HCT116 (cell line): Measurements from ENCODE around the gene PAX8. TPM values are rescaled to one million over a fixed set of nuclear protein-coding genes. Genes with fewer than 3 reads are reported as not detected.

Experiments
- ATAC-seq: fragments of 200-7000 bp; cut with Tn5 transposase; 2 replicates; pipeline ENCODE4 v1.9.1; 2020; ENCODE audit warnings: mild to moderate bottlenecking, moderate library complexity
- BruUV-seq: library from RNA; stranded (reverse); fragments of 400-500 nt; replicated peaks from 2 replicates; lab custom pipeline; 2021; lab: Mats Ljungman, UMichigan
- CTCF ChIA-PET: fragments of 300-600 bp; sonication (Branson Sonifier 250); formaldehyde crosslinking; loops from one replicate; lab custom pipeline; 2021; ENCODE audit warnings: antibody characterized with exemption; lab: Charles Lee
- POLR2A ChIA-PET: fragments of 300-600, 350-600 bp; sonication (Branson Sonifier 250); formaldehyde crosslinking; loops from one replicate; lab custom pipeline; 2021; ENCODE audit warnings: antibody characterized with exemption; lab: Charles Lee
- RAD21 ChIA-PET, 2 experiments: fragments of 300-600 bp; sonication (Branson Sonifier 250); formaldehyde crosslinking; loops; one replicate each; lab custom pipeline; 2023; ENCODE audit warnings: low total read pairs in 2 of 2; ENCODE audit not compliant: uncharacterized antibody in 2 of 2, unreplicated experiment in 2 of 2, low non-redundant PET in 1 of 2; lab: Charles Lee
- DNase-seq: peaks from one replicate; pipeline ENCODE4 v3.0.0-alpha.2; 2010; ENCODE audit warnings: low read depth, low spot score
- H2AFZ ChIP-seq: fragments of 200-600 bp; shearing (Covaris generic), sonication (generic); 2 replicates; pipeline ENCODE4 v1.6.1; 2017; ENCODE audit warnings: low read depth, mixed run types, mixed read lengths, antibody characterized with exemption, low read length; ENCODE audit not compliant: poor library complexity, severe bottlenecking
- H3K27ac ChIP-seq: 2 replicates; pipeline ENCODE4 v1.5.1; 2012; ENCODE audit warnings: low read depth, low read length
- H3K27me3 ChIP-seq: fragments of 200-600 bp; sonication (generic); 2 replicates; pipeline ENCODE4 v1.6.1; 2016; ENCODE audit warnings: mixed run types, low read length, mixed read lengths; ENCODE audit not compliant: insufficient read depth
- H3K36me3 ChIP-seq, 2 experiments: fragments of 200-500 bp in 1 of 2; fragments of 200-600 bp in 1 of 2; sonication (Bioruptor generic) in 1 of 2; sonication (generic) in 1 of 2; 2 replicates each; pipeline versions ENCODE4 v1.5.1 to v1.6.1; 2014 to 2016; ENCODE audit warnings: low read length in 2 of 2, inconsistent platforms in 1 of 2, mixed read lengths in 1 of 2, mixed run types in 1 of 2; ENCODE audit not compliant: insufficient read depth in 2 of 2, control insufficient read depth in 1 of 2
- H3K4me1 ChIP-seq, 2 experiments: fragments of 200-600 bp in 1 of 2; sonication (generic) in 1 of 2; 2 replicates each; pipeline versions ENCODE4 v1.5.1 to v1.6.1; 2012 to 2017; ENCODE audit warnings: low read length in 2 of 2, inconsistent platforms in 1 of 2, mild to moderate bottlenecking in 1 of 2, mixed read lengths in 1 of 2, mixed run types in 1 of 2, moderate library complexity in 1 of 2; ENCODE audit not compliant: insufficient read depth in 2 of 2, control insufficient read depth in 1 of 2
- H3K4me2 ChIP-seq: fragments of 200-600 bp; sonication (generic); 2 replicates; pipeline ENCODE4 v1.6.1; 2017; ENCODE audit warnings: mixed run types, low read length, mixed read lengths
- H3K4me3 ChIP-seq, 2 experiments: fragments of 200-600 bp in 1 of 2; sonication (generic) in 1 of 2; replicated peaks in 1 of 2; 2 replicates each; pipeline ENCODE4 v1.5.1; 2011 to 2016; ENCODE audit warnings: low read length in 2 of 2, control low read depth in 1 of 2, low read depth in 1 of 2, mild to moderate bottlenecking in 1 of 2, mixed read lengths in 1 of 2, mixed run types in 1 of 2
- H3K79me2 ChIP-seq: fragments of 200-600 bp; sonication (generic); 2 replicates; pipeline ENCODE4 v1.6.1; 2017; ENCODE audit warnings: mild to moderate bottlenecking, mixed run types, low read length, moderate library complexity, mixed read lengths; ENCODE audit not compliant: insufficient read depth
- H3K9ac ChIP-seq: fragments of 200-600 bp; sonication (generic); 2 replicates; pipeline ENCODE4 v1.6.1; 2016; ENCODE audit warnings: low read length, mixed read lengths
- H3K9me2 ChIP-seq: fragments of 200-600 bp; sonication (generic), shearing (Covaris generic); 2 replicates; pipeline ENCODE4 v1.6.1; 2017; ENCODE audit warnings: mixed run types, mild to moderate bottlenecking, moderate library complexity; ENCODE audit not compliant: insufficient read depth
- H3K9me3 ChIP-seq, 2 experiments: fragments of 200-500 bp in 1 of 2; fragments of 200-600 bp in 1 of 2; sonication (Bioruptor generic) in 1 of 2; sonication (generic) in 1 of 2; 2 replicates each; pipeline ENCODE4 v1.6.1; 2014 to 2017; ENCODE audit warnings: low read length in 2 of 2, mixed read lengths in 2 of 2, inconsistent platforms in 1 of 2, low read depth in 1 of 2, mild to moderate bottlenecking in 1 of 2, mixed run types in 1 of 2, moderate library complexity in 1 of 2; ENCODE audit not compliant: control insufficient read depth in 1 of 2, insufficient read depth in 1 of 2
- H4K20me1 ChIP-seq: fragments of 200-600 bp; sonication (generic), shearing (Covaris generic); 2 replicates; pipeline ENCODE4 v1.6.1; 2017; ENCODE audit warnings: mixed run types, mild to moderate bottlenecking, moderate library complexity; ENCODE audit not compliant: insufficient read depth
- CBX3 ChIP-seq: IDR thresholded peaks from 2 replicates; pipeline ENCODE4 v1.6.1; 2012; ENCODE audit warnings: low read depth
- EGR1 ChIP-seq: IDR thresholded peaks from 2 replicates; pipeline ENCODE4 v1.6.1; 2012; ENCODE audit warnings: low read depth
- ELF1 ChIP-seq: IDR thresholded peaks from 2 replicates; pipeline ENCODE4 v1.6.1; 2012; ENCODE audit warnings: low read depth, borderline replicate concordance
- EZH2 ChIP-seq: fragments of 200-600 bp; sonication (generic); IDR thresholded peaks from 2 replicates; pipeline ENCODE4 v1.6.1; 2017; ENCODE audit warnings: antibody characterized with exemption, mixed run types
- EZH2phosphoT487 ChIP-seq: fragments of 200-600 bp; IDR thresholded peaks from 2 replicates; pipeline ENCODE4 v1.6.1; 2018; ENCODE audit warnings: antibody characterized with exemption, borderline replicate concordance
- JUND ChIP-seq: IDR thresholded peaks from 2 replicates; pipeline ENCODE4 v1.6.1; 2012
- POLR2A ChIP-seq: IDR thresholded peaks from 2 replicates; pipeline ENCODE4 v1.7.0; 2011; ENCODE audit warnings: borderline replicate concordance; ENCODE audit not compliant: insufficient read depth, insufficient read length; ENCODE audit errors: extremely low read depth
- POLR2AphosphoS5 ChIP-seq: IDR thresholded peaks from 2 replicates; pipeline ENCODE4 v1.6.1; 2011; ENCODE audit warnings: mild to moderate bottlenecking, low read depth, low read length, moderate library complexity
- RAD21 ChIP-seq: IDR thresholded peaks from 2 replicates; pipeline ENCODE4 v1.6.1; 2012; ENCODE audit warnings: low read depth, mild to moderate bottlenecking
- SP1 ChIP-seq: IDR thresholded peaks from 2 replicates; pipeline ENCODE4 v1.6.1; 2012; ENCODE audit warnings: low read depth
- SRF ChIP-seq: IDR thresholded peaks from 2 replicates; pipeline ENCODE4 v1.6.1; 2012; ENCODE audit warnings: low read depth
- TCF7L2 ChIP-seq: IDR thresholded peaks from 2 replicates; pipeline ENCODE4 v1.7.0; 2011; ENCODE audit warnings: borderline replicate concordance, inconsistent platforms; ENCODE audit not compliant: insufficient read depth, insufficient read length; ENCODE audit errors: extremely low read depth
- YY1 ChIP-seq: IDR thresholded peaks from 2 replicates; pipeline ENCODE4 v1.6.1; 2011; ENCODE audit warnings: low read length, low read depth, moderate library complexity, mild to moderate bottlenecking; ENCODE audit not compliant: insufficient replicate concordance; ENCODE audit errors: extremely low read depth
- ZFX ChIP-seq: fragments of 450-650 bp; IDR thresholded peaks from 2 replicates; pipeline ENCODE4 v1.6.1; 2017
- ZNF274 ChIP-seq: fragments of 200-500 bp; sonication (Bioruptor generic); IDR thresholded peaks from 2 replicates; pipeline ENCODE4 v1.6.1; 2014; ENCODE audit warnings: mild to moderate bottlenecking, low read depth, low read length, inconsistent platforms
- intact Hi-C: fragments of 100-400 bp; cut with micrococcal nuclease; formaldehyde crosslinking; loops from 2 replicates; pipeline ENCODE4 v1.10.0; 2022
- total RNA-seq: library from RNA; stranded (reverse); gene quantifications from one replicate; pipeline ENCODE4 v1.2.1, GENCODE V29; 2021; ENCODE audit not compliant: unreplicated experiment
- TF ChIP-seq, protein P1 (sequence below), 3 experiments: fragments of 200-600 bp in 1 of 3; sonication (generic) in 1 of 3; IDR thresholded peaks in 2 of 3; conservative IDR thresholded peaks in 1 of 3; 2 replicates each; pipeline ENCODE4 v1.5.1; 2012 to 2017; ENCODE audit warnings: low read depth in 2 of 3, low read length in 2 of 3, antibody characterized with exemption in 1 of 3, borderline replicate concordance in 1 of 3, control low read depth in 1 of 3, mild to moderate bottlenecking in 1 of 3, mixed read lengths in 1 of 3, mixed run types in 1 of 3, moderate library complexity in 1 of 3; ENCODE audit not compliant: insufficient read depth in 1 of 3
- TF ChIP-seq, protein P2 (sequence below): IDR thresholded peaks from 2 replicates; pipeline ENCODE4 v1.6.1; 2012
- TF ChIP-seq, protein P3 (sequence below): IDR thresholded peaks from 2 replicates; pipeline ENCODE4 v1.6.1; 2012; ENCODE audit warnings: low read depth
- TF ChIP-seq, protein P4 (sequence below): IDR thresholded peaks from 2 replicates; pipeline ENCODE4 v1.6.1; 2011; ENCODE audit warnings: mild to moderate bottlenecking, low read length, moderate library complexity; ENCODE audit not compliant: insufficient replicate concordance; ENCODE audit errors: extremely low read depth
- TF ChIP-seq, protein P5 (sequence below): IDR thresholded peaks from 2 replicates; pipeline ENCODE4 v1.6.1; 2012

The PAX8 gene
- total RNA-seq, 1 experiment from 2014 or later, result 4.4 TPM

DNA sequence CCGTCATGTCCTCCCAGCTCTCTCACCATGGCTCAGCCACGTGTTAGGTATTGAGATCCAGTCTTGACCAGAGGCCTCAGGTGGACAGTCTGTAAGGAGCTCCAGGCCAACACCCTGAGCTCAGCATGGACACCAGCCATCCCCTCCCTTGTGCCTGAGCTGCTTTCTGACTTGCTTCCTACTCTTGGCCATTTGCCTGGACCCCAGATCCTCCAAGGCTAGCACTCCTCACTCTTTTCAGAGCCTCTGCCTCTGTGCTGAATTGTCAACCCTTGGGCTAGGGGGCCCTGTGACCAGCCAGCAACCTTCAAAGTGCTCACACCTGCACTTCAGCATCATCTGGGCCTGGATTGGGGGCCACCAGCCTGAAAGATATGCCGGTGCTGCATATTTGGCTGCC lies 46.6 kb downstream of the PAX8 start:
- ATAC-seq, result no peak
- H3K9ac ChIP-seq, result no peak overlapping the region
- ChIA-PET CTCF (interaction anchor here (0.9 to 1.2 kb wide), 3 partner anchors 28 to 94 kb away, joined by 3 to 4 read pairs (median 3); no protein-coding TSS in a partner anchor), RAD21 (no interaction called here), POLR2A (interaction anchor here (0.9 to 1.4 kb wide), 2 partner anchors 9 to 12 kb away, joined by 3 read pairs; no protein-coding TSS in a partner anchor)
- H4K20me1 ChIP-seq, result no peaks in the 10 kb centered on the region
- intact Hi-C loops, result no loop called here
- H3K9me2 ChIP-seq, result no peaks in the 10 kb centered on the region
- H3K27me3 ChIP-seq, result no peaks in the 10 kb centered on the region
- peaks cover 17 to 25% of the 10 kb centered on the region in 2 experiments for H3K4me1 ChIP-seq
- H3K4me2 ChIP-seq, result no peak overlapping the region
- H2AFZ ChIP-seq, result no peak overlapping the region
- no peaks in the 10 kb centered on the region for H3K9me3 ChIP-seq
- no peak for DNase-seq
- peaks cover 1 to 5% of the 10 kb centered on the region in 2 experiments; a peak in 3 of 4 replicates for H3K36me3 ChIP-seq
- no peak overlapping the region for H3K4me3 ChIP-seq
- TF ChIP-seq EZH2phosphoT487 (no peak), SP1 (no peak), SRF (no peak), ZFX (no peak), EZH2 (no peak), CBX3 (no peak), YY1 (no peak), POLR2AphosphoS5 (no peak), JUND (no peak), TCF7L2 (no peak), EGR1 (no peak), POLR2A (no peak), RAD21 (no peak), ZNF274 (no peak), ELF1 (no peak)
- TF ChIP-seq, protein P1, sequence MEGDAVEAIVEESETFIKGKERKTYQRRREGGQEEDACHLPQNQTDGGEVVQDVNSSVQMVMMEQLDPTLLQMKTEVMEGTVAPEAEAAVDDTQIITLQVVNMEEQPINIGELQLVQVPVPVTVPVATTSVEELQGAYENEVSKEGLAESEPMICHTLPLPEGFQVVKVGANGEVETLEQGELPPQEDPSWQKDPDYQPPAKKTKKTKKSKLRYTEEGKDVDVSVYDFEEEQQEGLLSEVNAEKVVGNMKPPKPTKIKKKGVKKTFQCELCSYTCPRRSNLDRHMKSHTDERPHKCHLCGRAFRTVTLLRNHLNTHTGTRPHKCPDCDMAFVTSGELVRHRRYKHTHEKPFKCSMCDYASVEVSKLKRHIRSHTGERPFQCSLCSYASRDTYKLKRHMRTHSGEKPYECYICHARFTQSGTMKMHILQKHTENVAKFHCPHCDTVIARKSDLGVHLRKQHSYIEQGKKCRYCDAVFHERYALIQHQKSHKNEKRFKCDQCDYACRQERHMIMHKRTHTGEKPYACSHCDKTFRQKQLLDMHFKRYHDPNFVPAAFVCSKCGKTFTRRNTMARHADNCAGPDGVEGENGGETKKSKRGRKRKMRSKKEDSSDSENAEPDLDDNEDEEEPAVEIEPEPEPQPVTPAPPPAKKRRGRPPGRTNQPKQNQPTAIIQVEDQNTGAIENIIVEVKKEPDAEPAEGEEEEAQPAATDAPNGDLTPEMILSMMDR (IDR thresholded peaks at IDR 0.05 in 2 of 3, conservative IDR thresholded peaks at IDR 0.05 in 1 of 3; ENCODE audit: borderline replicate concordance in 1 of 3, insufficient read depth in 1 of 3, low read depth in 2 of 3, low read length in 2 of 3), result no peak
- TF ChIP-seq, protein P2, sequence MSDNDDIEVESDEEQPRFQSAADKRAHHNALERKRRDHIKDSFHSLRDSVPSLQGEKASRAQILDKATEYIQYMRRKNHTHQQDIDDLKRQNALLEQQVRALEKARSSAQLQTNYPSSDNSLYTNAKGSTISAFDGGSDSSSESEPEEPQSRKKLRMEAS, result no peak
- TF ChIP-seq, protein P3, sequence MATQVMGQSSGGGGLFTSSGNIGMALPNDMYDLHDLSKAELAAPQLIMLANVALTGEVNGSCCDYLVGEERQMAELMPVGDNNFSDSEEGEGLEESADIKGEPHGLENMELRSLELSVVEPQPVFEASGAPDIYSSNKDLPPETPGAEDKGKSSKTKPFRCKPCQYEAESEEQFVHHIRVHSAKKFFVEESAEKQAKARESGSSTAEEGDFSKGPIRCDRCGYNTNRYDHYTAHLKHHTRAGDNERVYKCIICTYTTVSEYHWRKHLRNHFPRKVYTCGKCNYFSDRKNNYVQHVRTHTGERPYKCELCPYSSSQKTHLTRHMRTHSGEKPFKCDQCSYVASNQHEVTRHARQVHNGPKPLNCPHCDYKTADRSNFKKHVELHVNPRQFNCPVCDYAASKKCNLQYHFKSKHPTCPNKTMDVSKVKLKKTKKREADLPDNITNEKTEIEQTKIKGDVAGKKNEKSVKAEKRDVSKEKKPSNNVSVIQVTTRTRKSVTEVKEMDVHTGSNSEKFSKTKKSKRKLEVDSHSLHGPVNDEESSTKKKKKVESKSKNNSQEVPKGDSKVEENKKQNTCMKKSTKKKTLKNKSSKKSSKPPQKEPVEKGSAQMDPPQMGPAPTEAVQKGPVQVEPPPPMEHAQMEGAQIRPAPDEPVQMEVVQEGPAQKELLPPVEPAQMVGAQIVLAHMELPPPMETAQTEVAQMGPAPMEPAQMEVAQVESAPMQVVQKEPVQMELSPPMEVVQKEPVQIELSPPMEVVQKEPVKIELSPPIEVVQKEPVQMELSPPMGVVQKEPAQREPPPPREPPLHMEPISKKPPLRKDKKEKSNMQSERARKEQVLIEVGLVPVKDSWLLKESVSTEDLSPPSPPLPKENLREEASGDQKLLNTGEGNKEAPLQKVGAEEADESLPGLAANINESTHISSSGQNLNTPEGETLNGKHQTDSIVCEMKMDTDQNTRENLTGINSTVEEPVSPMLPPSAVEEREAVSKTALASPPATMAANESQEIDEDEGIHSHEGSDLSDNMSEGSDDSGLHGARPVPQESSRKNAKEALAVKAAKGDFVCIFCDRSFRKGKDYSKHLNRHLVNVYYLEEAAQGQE, result no peak
- TF ChIP-seq, protein P4, sequence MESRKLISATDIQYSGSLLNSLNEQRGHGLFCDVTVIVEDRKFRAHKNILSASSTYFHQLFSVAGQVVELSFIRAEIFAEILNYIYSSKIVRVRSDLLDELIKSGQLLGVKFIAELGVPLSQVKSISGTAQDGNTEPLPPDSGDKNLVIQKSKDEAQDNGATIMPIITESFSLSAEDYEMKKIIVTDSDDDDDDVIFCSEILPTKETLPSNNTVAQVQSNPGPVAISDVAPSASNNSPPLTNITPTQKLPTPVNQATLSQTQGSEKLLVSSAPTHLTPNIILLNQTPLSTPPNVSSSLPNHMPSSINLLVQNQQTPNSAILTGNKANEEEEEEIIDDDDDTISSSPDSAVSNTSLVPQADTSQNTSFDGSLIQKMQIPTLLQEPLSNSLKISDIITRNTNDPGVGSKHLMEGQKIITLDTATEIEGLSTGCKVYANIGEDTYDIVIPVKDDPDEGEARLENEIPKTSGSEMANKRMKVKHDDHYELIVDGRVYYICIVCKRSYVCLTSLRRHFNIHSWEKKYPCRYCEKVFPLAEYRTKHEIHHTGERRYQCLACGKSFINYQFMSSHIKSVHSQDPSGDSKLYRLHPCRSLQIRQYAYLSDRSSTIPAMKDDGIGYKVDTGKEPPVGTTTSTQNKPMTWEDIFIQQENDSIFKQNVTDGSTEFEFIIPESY, result no peak
- TF ChIP-seq, protein P5, sequence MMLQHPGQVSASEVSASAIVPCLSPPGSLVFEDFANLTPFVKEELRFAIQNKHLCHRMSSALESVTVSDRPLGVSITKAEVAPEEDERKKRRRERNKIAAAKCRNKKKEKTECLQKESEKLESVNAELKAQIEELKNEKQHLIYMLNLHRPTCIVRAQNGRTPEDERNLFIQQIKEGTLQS, result no peak
- TF ChIP-seq, all 23 proteins: peak for 0
- H3K79me2 ChIP-seq, result peaks cover 24% of the 10 kb centered on the region
- H3K27ac ChIP-seq, result no peak overlapping the region
- BruUV-seq, result no TSS peak
